Measurements from ENCODE around the gene DOCK1.
"Not testable (repeated sequence)": the region's sequence is repeated elsewhere in the genome, so short reads cannot be mapped to it uniquely, and the experiment has no call there.

Gene DOCK1

GRCh38 chr10:126914561-126914960 is 9.3 kb downstream of the DOCK1 start:
- H3F3A ChIP-seq (ENCODE audit: low read depth), result no peaks in the 10 kb centered on the region
- no peak overlapping the region for H2AFZ ChIP-seq (ENCODE audit: low read length)
- H3K27me3 ChIP-seq (ENCODE audit: insufficient read depth, low read length, poor library complexity, severe bottlenecking), result no peaks in the 10 kb centered on the region
- H3K4me1 ChIP-seq (ENCODE audit: insufficient read depth, low read length, poor library complexity, severe bottlenecking), result no peaks in the 10 kb centered on the region
- peaks cover 12% of the 10 kb centered on the region; the same call in 1 of the 2 replicates for H3K9me3 ChIP-seq (ENCODE audit: insufficient read depth, low read depth, low read length)
- no peaks in the 10 kb centered on the region for H3K79me2 ChIP-seq (ENCODE audit: insufficient read depth, low read length)
- H4K20me1 ChIP-seq (ENCODE audit: insufficient read depth, low read length, poor library complexity, severe bottlenecking), result no peaks in the 10 kb centered on the region
- no peaks in the 10 kb centered on the region for H3K36me3 ChIP-seq (ENCODE audit: insufficient read depth, low read length)
- H3K4me2 ChIP-seq (ENCODE audit: low read depth, low read length, poor library complexity, severe bottlenecking), result no peak overlapping the region
- H3K4me3 ChIP-seq (ENCODE audit: low read length, poor library complexity, severe bottlenecking), result no peak overlapping the region
- TF ChIP-seq, protein P1, sequence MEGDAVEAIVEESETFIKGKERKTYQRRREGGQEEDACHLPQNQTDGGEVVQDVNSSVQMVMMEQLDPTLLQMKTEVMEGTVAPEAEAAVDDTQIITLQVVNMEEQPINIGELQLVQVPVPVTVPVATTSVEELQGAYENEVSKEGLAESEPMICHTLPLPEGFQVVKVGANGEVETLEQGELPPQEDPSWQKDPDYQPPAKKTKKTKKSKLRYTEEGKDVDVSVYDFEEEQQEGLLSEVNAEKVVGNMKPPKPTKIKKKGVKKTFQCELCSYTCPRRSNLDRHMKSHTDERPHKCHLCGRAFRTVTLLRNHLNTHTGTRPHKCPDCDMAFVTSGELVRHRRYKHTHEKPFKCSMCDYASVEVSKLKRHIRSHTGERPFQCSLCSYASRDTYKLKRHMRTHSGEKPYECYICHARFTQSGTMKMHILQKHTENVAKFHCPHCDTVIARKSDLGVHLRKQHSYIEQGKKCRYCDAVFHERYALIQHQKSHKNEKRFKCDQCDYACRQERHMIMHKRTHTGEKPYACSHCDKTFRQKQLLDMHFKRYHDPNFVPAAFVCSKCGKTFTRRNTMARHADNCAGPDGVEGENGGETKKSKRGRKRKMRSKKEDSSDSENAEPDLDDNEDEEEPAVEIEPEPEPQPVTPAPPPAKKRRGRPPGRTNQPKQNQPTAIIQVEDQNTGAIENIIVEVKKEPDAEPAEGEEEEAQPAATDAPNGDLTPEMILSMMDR (conservative IDR thresholded peaks at IDR 0.05; ENCODE audit: low read length), result no peak
- no peak for TF ChIP-seq EZH2phosphoT487 (IDR thresholded peaks at IDR 0.05; ENCODE audit: borderline replicate concordance)
- no peak overlapping the region for H3K9ac ChIP-seq (ENCODE audit: low read depth, low read length, poor library complexity, severe bottlenecking)
- H3K9me2 ChIP-seq (replicated peaks; ENCODE audit: low read depth, low read length), result no peaks in the 10 kb centered on the region

- H3K9me3 ChIP-seq (ENCODE audit: insufficient read depth, low read depth, low read length), result peaks cover 14% of the 10 kb centered on the region; the same call in 1 of the 2 replicates
- not testable (repeated sequence) for H3K4me1 ChIP-seq (ENCODE audit: insufficient read depth, low read length, poor library complexity, severe bottlenecking); H3K79me2 ChIP-seq (ENCODE audit: insufficient read depth, low read length); H3K27me3 ChIP-seq (ENCODE audit: insufficient read depth, low read length, poor library complexity, severe bottlenecking); H2AFZ ChIP-seq (ENCODE audit: low read length); H3K9ac ChIP-seq (ENCODE audit: low read depth, low read length, poor library complexity, severe bottlenecking); H3F3A ChIP-seq (ENCODE audit: low read depth); H3K9me2 ChIP-seq (replicated peaks; ENCODE audit: low read depth, low read length); H3K4me2 ChIP-seq (ENCODE audit: low read depth, low read length, poor library complexity, severe bottlenecking); H3K36me3 ChIP-seq (ENCODE audit: insufficient read depth, low read length); H3K4me3 ChIP-seq (ENCODE audit: low read length, poor library complexity, severe bottlenecking); H4K20me1 ChIP-seq (ENCODE audit: insufficient read depth, low read length, poor library complexity, severe bottlenecking)
Measured at GRCh38 chr10:126916952-126917351, 11.7 kb downstream of the DOCK1 start.

DNA sequence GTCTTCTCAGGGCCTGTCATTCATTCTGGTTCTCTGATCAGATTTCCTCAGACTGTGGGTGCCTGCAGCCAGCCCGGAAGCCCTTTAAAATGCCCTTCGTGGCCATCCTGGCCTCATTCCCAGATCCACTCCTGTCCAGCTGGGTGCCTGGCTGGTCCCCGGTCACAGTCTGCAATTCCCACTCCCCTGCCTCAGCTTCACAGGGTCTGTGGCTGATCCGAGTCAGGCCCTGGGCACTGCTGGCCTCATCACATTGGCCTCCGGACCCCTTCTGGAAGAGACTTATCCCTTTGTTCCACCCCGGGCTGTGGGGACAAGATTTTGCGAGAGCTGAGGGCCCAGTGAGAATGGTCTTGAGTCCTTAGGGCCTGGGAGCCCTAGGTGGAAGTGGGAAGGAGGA is 12.1 kb downstream of the DOCK1 start:
- no peaks in the 10 kb centered on the region for H3F3A ChIP-seq (ENCODE audit: low read depth)
- H3K36me3 ChIP-seq (ENCODE audit: insufficient read depth, low read length), result no peaks in the 10 kb centered on the region
- TF ChIP-seq EZH2phosphoT487 (IDR thresholded peaks at IDR 0.05; ENCODE audit: borderline replicate concordance), result no peak
- H3K9ac ChIP-seq (ENCODE audit: low read depth, low read length, poor library complexity, severe bottlenecking), result no peak overlapping the region
- no peaks in the 10 kb centered on the region for H4K20me1 ChIP-seq (ENCODE audit: insufficient read depth, low read length, poor library complexity, severe bottlenecking)
- no peaks in the 10 kb centered on the region for H3K27me3 ChIP-seq (ENCODE audit: insufficient read depth, low read length, poor library complexity, severe bottlenecking)
- H3K4me1 ChIP-seq (ENCODE audit: insufficient read depth, low read length, poor library complexity, severe bottlenecking), result no peaks in the 10 kb centered on the region
- peaks cover 14% of the 10 kb centered on the region; the same call in 1 of the 2 replicates for H3K9me3 ChIP-seq (ENCODE audit: insufficient read depth, low read depth, low read length)
- no peaks in the 10 kb centered on the region for H3K9me2 ChIP-seq (replicated peaks; ENCODE audit: low read depth, low read length)
- no peaks in the 10 kb centered on the region for H3K79me2 ChIP-seq (ENCODE audit: insufficient read depth, low read length)
- no peak overlapping the region for H3K4me3 ChIP-seq (ENCODE audit: low read length, poor library complexity, severe bottlenecking)
- H2AFZ ChIP-seq (ENCODE audit: low read length), result no peak overlapping the region
- no peak overlapping the region for H3K4me2 ChIP-seq (ENCODE audit: low read depth, low read length, poor library complexity, severe bottlenecking)

- H2AFZ ChIP-seq (ENCODE audit: low read length), result no peak overlapping the region
- H3F3A ChIP-seq (ENCODE audit: low read depth), result no peaks in the 10 kb centered on the region
- H4K20me1 ChIP-seq (ENCODE audit: insufficient read depth, low read length, poor library complexity, severe bottlenecking), result no peaks in the 10 kb centered on the region
- H3K27me3 ChIP-seq (ENCODE audit: insufficient read depth, low read length, poor library complexity, severe bottlenecking), result no peaks in the 10 kb centered on the region
- no peak overlapping the region for H3K9ac ChIP-seq (ENCODE audit: low read depth, low read length, poor library complexity, severe bottlenecking)
- no peaks in the 10 kb centered on the region for H3K9me2 ChIP-seq (replicated peaks; ENCODE audit: low read depth, low read length)
- no peaks in the 10 kb centered on the region for H3K4me1 ChIP-seq (ENCODE audit: insufficient read depth, low read length, poor library complexity, severe bottlenecking)
- no peak overlapping the region for H3K4me2 ChIP-seq (ENCODE audit: low read depth, low read length, poor library complexity, severe bottlenecking)
- H3K4me3 ChIP-seq (ENCODE audit: low read length, poor library complexity, severe bottlenecking), result no peak overlapping the region
- no peaks in the 10 kb centered on the region for H3K36me3 ChIP-seq (ENCODE audit: insufficient read depth, low read length)
- H3K79me2 ChIP-seq (ENCODE audit: insufficient read depth, low read length), result no peaks in the 10 kb centered on the region
- TF ChIP-seq, protein P1 (conservative IDR thresholded peaks at IDR 0.05; ENCODE audit: low read length), result no peak
- no peak for TF ChIP-seq EZH2phosphoT487 (IDR thresholded peaks at IDR 0.05; ENCODE audit: borderline replicate concordance)
- H3K9me3 ChIP-seq (ENCODE audit: insufficient read depth, low read depth, low read length), result peaks cover 12% of the 10 kb centered on the region; the same call in 1 of the 2 replicates
Measured at GRCh38 chr10:126917975-126918908, 13.0 kb downstream of the DOCK1 start.
